ENCODE results near the gene LUC7L.

LUC7L gene

GRCh38 chr16:243348-243747 is 14.1 kb upstream of the LUC7L start:
- Histone ChIP-seq H3K9me3 (no peaks in the 10 kb centered on the region), H3K27me3 (no peaks in the 10 kb centered on the region), H3K36me3 (no peaks in the 10 kb centered on the region), H3K27ac (no peak overlapping the region), H3K4me1 (ENCODE audit: control insufficient read depth in 1 of 2, insufficient read depth in 1 of 2, low read depth in 1 of 2, low read length in 1 of 2) (peaks cover 14 to 30% of the 10 kb centered on the region in 2 experiments), H3K4me3 (ENCODE audit: low read depth in 1 of 2, low read length in 1 of 2) (no peak overlapping the region)
- no peak for TF ChIP-seq CTCF (IDR thresholded peaks at IDR 0.05)

- Histone ChIP-seq H3K36me3 (no peaks in the 10 kb centered on the region), H3K9me3 (no peaks in the 10 kb centered on the region), H3K4me3 (ENCODE audit: low read depth in 1 of 2, low read length in 1 of 2) (no peak overlapping the region), H3K27me3 (no peaks in the 10 kb centered on the region), H3K27ac (peak overlapping the region; percentile 39), H3K4me1 (ENCODE audit: control insufficient read depth in 1 of 2, insufficient read depth in 1 of 2, low read depth in 1 of 2, low read length in 1 of 2) (peaks cover 14 to 30% of the 10 kb centered on the region in 2 experiments)
- TF ChIP-seq CTCF (IDR thresholded peaks at IDR 0.05): no peak
Observed at GRCh38 chr16:242281-242680, 13.0 kb upstream of the LUC7L start.

DNA sequence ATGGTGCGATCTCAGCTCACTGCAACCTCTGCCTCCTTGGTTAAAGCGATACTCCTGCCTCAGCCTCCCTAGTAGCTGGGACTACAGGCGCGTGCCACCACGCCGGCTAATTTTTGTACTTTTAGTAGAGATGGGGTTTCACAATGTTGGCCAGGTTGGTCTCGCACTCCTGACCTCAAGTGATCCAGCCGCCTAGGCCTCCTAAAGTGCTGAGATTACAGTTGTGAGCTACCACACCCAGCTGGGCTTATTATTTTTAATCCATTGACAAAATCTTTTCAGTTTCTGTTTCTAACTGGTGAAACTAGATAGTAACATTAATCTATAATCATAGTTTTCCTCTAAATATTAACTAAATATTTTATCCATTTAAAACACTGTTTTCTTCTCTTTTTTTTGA is 11.3 kb upstream of the LUC7L start:
- no peaks in the 10 kb centered on the region for H3K36me3 ChIP-seq
- H3K27me3 ChIP-seq: no peaks in the 10 kb centered on the region
- H3K9me3 ChIP-seq: no peaks in the 10 kb centered on the region
- H3K4me3 ChIP-seq (ENCODE audit: low read depth in 1 of 2, low read length in 1 of 2): no peak overlapping the region
- no peak for TF ChIP-seq CTCF (IDR thresholded peaks at IDR 0.05)
- H3K27ac ChIP-seq: no peak overlapping the region
- H3K4me1 ChIP-seq (ENCODE audit: control insufficient read depth in 1 of 2, insufficient read depth in 1 of 2, low read depth in 1 of 2, low read length in 1 of 2): peaks cover 17 to 32% of the 10 kb centered on the region in 2 experiments

DNA sequence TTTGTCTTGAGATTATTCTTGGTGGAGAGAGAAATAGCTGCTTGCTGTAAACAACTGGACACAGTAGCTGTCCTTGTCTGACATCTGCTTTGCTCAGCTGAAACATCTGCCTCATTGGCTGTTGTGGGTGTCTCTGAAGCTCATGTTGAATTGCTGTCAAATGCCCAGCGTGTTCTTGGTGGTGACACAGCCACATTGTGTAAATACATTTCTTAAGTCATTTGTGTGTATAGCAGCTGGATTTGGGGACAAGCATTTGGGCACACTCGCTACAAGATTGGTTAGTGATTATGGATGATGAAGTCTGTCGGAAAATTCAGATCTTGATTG is 10.7 kb upstream of the LUC7L start:
- H3K36me3 ChIP-seq: no peaks in the 10 kb centered on the region
- TF ChIP-seq CTCF (IDR thresholded peaks at IDR 0.05): no peak
- no peaks in the 10 kb centered on the region for H3K9me3 ChIP-seq
- no peak overlapping the region for H3K4me3 ChIP-seq (ENCODE audit: low read depth in 1 of 2, low read length in 1 of 2)
- H3K4me1 ChIP-seq (ENCODE audit: control insufficient read depth in 1 of 2, insufficient read depth in 1 of 2, low read depth in 1 of 2, low read length in 1 of 2): peaks cover 18 to 32% of the 10 kb centered on the region in 2 experiments
- no peaks in the 10 kb centered on the region for H3K27me3 ChIP-seq
- peak overlapping the region; percentile 17 for H3K27ac ChIP-seq

GRCh38 chr16:234468-235305 is 5.4 kb upstream of the LUC7L start, which contains the start of gene FAM234A:
FAM234A (plus strand) TSS chr16:234821; CDS start chr16:254414, 19,593 bp downstream.
- Histone ChIP-seq H3K27me3 (no peaks in the 10 kb centered on the region), H3K4me3 (ENCODE audit: low read depth in 1 of 2, low read length in 1 of 2) (peak within 1 kb of the TSS; percentile 94 to 98), H3K9me3 (no peaks in the 10 kb centered on the region), H3K27ac (peak within 1 kb of the TSS; percentile 96), H3K4me1 (ENCODE audit: control insufficient read depth in 1 of 2, insufficient read depth in 1 of 2, low read depth in 1 of 2, low read length in 1 of 2) (peaks cover 16 to 17% of the 10 kb centered on the region in 2 experiments), H3K36me3 (no peaks in the 10 kb centered on the region)
- TF ChIP-seq CTCF (IDR thresholded peaks at IDR 0.05): peak; percentile 9

Data from neutrophil (primary cell).